ENCODE measurements around the gene DNAJC5.

DNA sequence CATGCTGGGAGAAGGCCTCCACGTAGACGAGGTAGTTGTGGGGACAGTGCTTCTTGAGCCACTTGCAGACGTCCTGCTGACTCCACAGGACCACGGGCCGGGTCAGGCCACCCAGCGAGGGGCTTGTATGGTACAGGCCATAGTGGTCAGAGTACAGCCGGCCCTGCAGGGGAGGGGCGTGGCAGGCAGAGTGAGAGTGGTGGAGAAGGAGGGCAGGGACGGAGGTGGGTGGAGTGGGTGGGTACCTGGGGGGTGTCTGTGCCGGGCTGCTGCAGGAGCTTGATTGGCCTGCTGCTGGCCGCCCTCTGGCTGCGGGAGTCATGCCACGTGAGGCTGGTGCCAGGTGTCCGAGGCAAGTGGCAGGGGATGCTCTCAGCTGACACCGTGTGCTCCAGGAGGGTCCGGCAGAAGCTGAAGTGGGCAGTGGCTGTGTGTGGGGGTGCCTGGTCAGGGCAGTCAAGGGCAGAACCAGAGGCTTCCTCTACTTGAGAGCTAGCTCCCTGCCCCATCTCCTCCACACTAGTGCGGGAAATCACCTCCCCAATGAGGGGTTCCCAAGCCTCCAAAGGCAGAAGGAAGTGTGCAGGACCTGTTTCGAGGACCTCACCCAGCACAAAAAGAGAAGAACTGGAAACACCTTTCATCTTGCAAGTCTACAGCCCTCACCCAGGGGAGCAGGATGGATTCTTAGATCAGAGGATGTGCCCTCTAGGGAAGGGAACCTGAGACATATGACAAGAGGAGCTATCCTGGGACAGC lies 82.2 kb downstream of the DNAJC5 start:
- TF ChIP-seq, protein P1, sequence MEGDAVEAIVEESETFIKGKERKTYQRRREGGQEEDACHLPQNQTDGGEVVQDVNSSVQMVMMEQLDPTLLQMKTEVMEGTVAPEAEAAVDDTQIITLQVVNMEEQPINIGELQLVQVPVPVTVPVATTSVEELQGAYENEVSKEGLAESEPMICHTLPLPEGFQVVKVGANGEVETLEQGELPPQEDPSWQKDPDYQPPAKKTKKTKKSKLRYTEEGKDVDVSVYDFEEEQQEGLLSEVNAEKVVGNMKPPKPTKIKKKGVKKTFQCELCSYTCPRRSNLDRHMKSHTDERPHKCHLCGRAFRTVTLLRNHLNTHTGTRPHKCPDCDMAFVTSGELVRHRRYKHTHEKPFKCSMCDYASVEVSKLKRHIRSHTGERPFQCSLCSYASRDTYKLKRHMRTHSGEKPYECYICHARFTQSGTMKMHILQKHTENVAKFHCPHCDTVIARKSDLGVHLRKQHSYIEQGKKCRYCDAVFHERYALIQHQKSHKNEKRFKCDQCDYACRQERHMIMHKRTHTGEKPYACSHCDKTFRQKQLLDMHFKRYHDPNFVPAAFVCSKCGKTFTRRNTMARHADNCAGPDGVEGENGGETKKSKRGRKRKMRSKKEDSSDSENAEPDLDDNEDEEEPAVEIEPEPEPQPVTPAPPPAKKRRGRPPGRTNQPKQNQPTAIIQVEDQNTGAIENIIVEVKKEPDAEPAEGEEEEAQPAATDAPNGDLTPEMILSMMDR (IDR thresholded peaks at IDR 0.05), result no peak
- no peak for TF ChIP-seq EP300 (IDR thresholded peaks at IDR 0.05)

Data from upper lobe of left lung (tissue), 4 donors.